HepG2 (cell line): Measurements from ENCODE around the gene KIF26B. TPM values are rescaled to one million over a fixed set of nuclear protein-coding genes. Genes with fewer than 3 reads are reported as not detected.

ENCODE experiments used
- ATAC-seq: fragments of 200-7000 bp; cut with Tn5 transposase; 3 replicates; pipeline ENCODE4 v1.9.1; 2020; ENCODE audit warnings: mild to moderate bottlenecking, moderate library complexity
- BruUV-seq: library from RNA; stranded (reverse); fragments of 400-500 nt; replicated peaks from 2 replicates; lab custom pipeline; 2021; lab: Mats Ljungman, UMichigan
- CTCF ChIA-PET: fragments of 300-600 bp; formaldehyde crosslinking; extraction: SDS; loops from one replicate; lab custom pipeline; 2021; ENCODE audit warnings: low total read pairs, inconsistent platforms, low intra/inter-chr PET ratio; lab: Yijun Ruan, JAX
- POLR2A ChIA-PET: fragments of 350-600 bp; sonication (Branson Sonifier 250); formaldehyde crosslinking; loops from one replicate; lab custom pipeline; 2020; ENCODE audit warnings: antibody characterized with exemption, inconsistent platforms; lab: Yijun Ruan, JAX
- DNase-seq: peaks from one replicate; pipeline ENCODE4 v3.0.0-alpha.2; 2015; ENCODE audit warnings: low spot score
- FAIRE-seq: peaks from 3 replicates; lab custom pipeline; 2011; peaks lifted over from hg19 to GRCh38; lab: Jason Lieb, UNC
- H2AFZ ChIP-seq: one replicate; pipeline ENCODE4 v1.6.1; 2011; ENCODE audit warnings: low read length, inconsistent platforms
- H3K27ac ChIP-seq: fragments of 300-600 bp; 3 replicates; pipeline ENCODE4 v1.8.0; 2011; ENCODE audit warnings: mixed run types, mild to moderate bottlenecking, mixed read lengths, low read length, inconsistent platforms; ENCODE audit not compliant: insufficient read depth; ENCODE audit errors: extremely low read length
- H3K27me3 ChIP-seq, 2 experiments: fragments of 200-600 bp in 1 of 2; 2 replicates in 1 of 2; 3 replicates in 1 of 2; pipeline versions ENCODE4 v1.6.0 to v1.8.0; 2011; ENCODE audit warnings: low read length in 2 of 2, mild to moderate bottlenecking in 2 of 2, moderate library complexity in 2 of 2, inconsistent platforms in 1 of 2; ENCODE audit not compliant: insufficient read depth in 2 of 2, control insufficient read depth in 1 of 2
- H3K36me3 ChIP-seq, 2 experiments: fragments of 200-600 bp in 1 of 2; replicated peaks in 1 of 2; 2 replicates in 1 of 2; 3 replicates in 1 of 2; pipeline versions ENCODE4 v1.5.1 to v1.8.0; 2011; ENCODE audit warnings: low read length in 2 of 2, inconsistent platforms in 1 of 2; ENCODE audit not compliant: insufficient read depth in 2 of 2, control insufficient read depth in 1 of 2
- H3K4me1 ChIP-seq: 2 replicates; pipeline ENCODE4 v1.5.1; 2012; ENCODE audit warnings: low read length, inconsistent platforms; ENCODE audit not compliant: insufficient read depth
- H3K4me2 ChIP-seq: 2 replicates; pipeline ENCODE4 v1.6.0; 2011; ENCODE audit warnings: low read depth, low read length, inconsistent platforms
- H3K4me3 ChIP-seq, 3 experiments: fragments of 200-600 bp in 1 of 3; sonication (generic), shearing (Covaris generic) in 1 of 3; replicated peaks in 1 of 3; 2 replicates each; pipeline ENCODE4 v1.5.1; 2011 to 2016; ENCODE audit warnings: low read length in 3 of 3, inconsistent platforms in 2 of 3, low read depth in 2 of 3, mild to moderate bottlenecking in 2 of 3, control low read depth in 1 of 3, mixed read lengths in 1 of 3; ENCODE audit not compliant: insufficient read depth in 1 of 3
- H3K79me2 ChIP-seq: one replicate; pipeline ENCODE4 v1.6.1; 2011; ENCODE audit warnings: low read length, inconsistent platforms; ENCODE audit not compliant: insufficient read depth
- H3K9ac ChIP-seq: 2 replicates; pipeline ENCODE4 v1.6.0; 2011; ENCODE audit warnings: mild to moderate bottlenecking, low read depth, low read length, inconsistent platforms; ENCODE audit not compliant: insufficient read depth
- H3K9me3 ChIP-seq: 2 replicates; pipeline ENCODE4 v1.5.1; 2012; ENCODE audit warnings: mild to moderate bottlenecking, low read length
- H4K20me1 ChIP-seq: 2 replicates; pipeline ENCODE4 v1.6.0; 2011; ENCODE audit warnings: inconsistent platforms, mild to moderate bottlenecking, low read length, moderate library complexity; ENCODE audit not compliant: insufficient read depth
- AFF4 ChIP-seq: sonication (generic); formaldehyde crosslinking; IDR thresholded peaks from 2 replicates; pipeline ENCODE4 v1.4.0; 2020; ENCODE audit warnings: missing genetic modification reagents
- ASH2L ChIP-seq: fragments of 300-600, 200-600 bp; sonication (generic); IDR thresholded peaks from 2 replicates; pipeline ENCODE4 v1.7.0; 2017; ENCODE audit warnings: low read depth, mild to moderate bottlenecking, moderate library complexity, mixed read lengths, low read length; ENCODE audit not compliant: insufficient read length
- HMGA1 ChIP-seq: sonication (generic); formaldehyde crosslinking; conservative IDR thresholded peaks from 2 replicates; pipeline ENCODE4 v1.4.0; 2020; ENCODE audit warnings: missing genetic modification reagents
- ISX ChIP-seq: sonication (generic); formaldehyde crosslinking; conservative IDR thresholded peaks from 2 replicates; pipeline ENCODE4 v1.5.0; 2020; ENCODE audit warnings: missing genetic modification reagents
- MBNL3 ChIP-seq: fragments of 250-450 bp; sonication (Bioruptor Pico); conservative IDR thresholded peaks from 2 replicates; pipeline ENCODE4 v1.8.0; 2022; ENCODE audit warnings: mild to moderate bottlenecking, inconsistent platforms
- NBN ChIP-seq: fragments of 450-650 bp; conservative IDR thresholded peaks from 2 replicates; pipeline ENCODE4 v1.6.1; 2017
- RARG ChIP-seq: sonication (generic); formaldehyde crosslinking; IDR thresholded peaks from 2 replicates; pipeline ENCODE4 v1.4.0; 2020; ENCODE audit warnings: low read depth, mild to moderate bottlenecking, missing genetic modification reagents
- RFXANK ChIP-seq: IDR thresholded peaks from 2 replicates; pipeline ENCODE4 v1.6.1; 2016
- SRSF1 ChIP-seq: fragments of 200-400 bp; formaldehyde crosslinking; optimal IDR thresholded peaks from 2 replicates; pipeline ENCODE3; 2017; ENCODE audit warnings: mild to moderate bottlenecking, low read depth, low read length, moderate library complexity
- TAF15 ChIP-seq: fragments of 200-400 bp; formaldehyde crosslinking; IDR thresholded peaks from one replicate; pipeline ENCODE4 v1.6.1; 2018; ENCODE audit warnings: mild to moderate bottlenecking, low read depth, low read length; ENCODE audit not compliant: poor library complexity, severe bottlenecking
- ZGPAT ChIP-seq: IDR thresholded peaks from 2 replicates; pipeline ENCODE4 v1.6.1; 2016; ENCODE audit warnings: mild to moderate bottlenecking
- ZNF44 ChIP-seq: sonication (generic); formaldehyde crosslinking; IDR thresholded peaks from 2 replicates; pipeline ENCODE4 v1.5.1; 2020; ENCODE audit warnings: mild to moderate bottlenecking, missing genetic modification reagents
- ZNF501 ChIP-seq: sonication (generic); formaldehyde crosslinking; IDR thresholded peaks from 2 replicates; pipeline ENCODE4 v1.5.1; 2020; ENCODE audit warnings: mild to moderate bottlenecking, moderate library complexity, missing genetic modification reagents
- ZNF513 ChIP-seq: sonication (generic); formaldehyde crosslinking; conservative IDR thresholded peaks from 2 replicates; pipeline ENCODE4 v1.5.0; 2020; ENCODE audit warnings: missing genetic modification reagents
- ZNF773 ChIP-seq: sonication (generic); formaldehyde crosslinking; IDR thresholded peaks from 2 replicates; pipeline ENCODE4 v1.4.0; 2020; ENCODE audit warnings: missing genetic modification reagents, borderline replicate concordance
- ZNF792 ChIP-seq: IDR thresholded peaks from 2 replicates; pipeline ENCODE4 v1.6.1; 2016
- WGBS: methylation state at CpG from one replicate; pipeline ENCODE4 v1.1.6; 2017; ENCODE audit warnings: low lambda C conversion rate; 5-methylcytosine and 5-hydroxymethylcytosine counted together
- in situ Hi-C: cut with HindIII; loops from 2 replicates; pipeline ENCODE4 v1.10.0; 2017; ENCODE audit warnings: low pct_unique_long_range_greater_than_20kb; ENCODE audit not compliant: extremely low pct_ligation_motif_present
- intact Hi-C: fragments of 100-400 bp; cut with micrococcal nuclease; formaldehyde crosslinking; loops from one replicate; pipeline ENCODE4 v1.10.0; 2022; ENCODE audit not compliant: unreplicated experiment
- polyA plus RNA-seq, 8 experiments: library from polyadenylated mRNA; depleted of rRNA in 3 of 8; stranded (reverse) in 7 of 8; unstranded in 1 of 8; fragments of >200 nt; fragmentation: Illumina TruSeq in 4 of 8; extraction: Trizol in 4 of 8; gene quantifications; 2 replicates each; pipeline versions ENCODE4 v1.2.1 to v1.2.3, GENCODE V29; 2011 to 2016; ENCODE audit warnings: low read depth in 4 of 8, missing spikeins in 1 of 8, mixed read lengths in 1 of 8; ENCODE audit not compliant: insufficient read depth in 1 of 8
- total RNA-seq, 5 experiments: library from RNA; depleted of rRNA; stranded (reverse); fragments of >200 nt; fragmentation: Illumina TruSeq; extraction: Trizol; gene quantifications; 2 replicates each; pipeline ENCODE4 v1.2.3, GENCODE V29; 2016; ENCODE audit warnings: low read depth in 1 of 5

The KIF26B gene
- total and polyA plus RNA-seq, 2 of the 13 experiments (the other 11 are each of a cell fraction or from before 2014, with no cell fraction given), result 0.08 to 0.09 TPM

- TF ChIP-seq ZNF501 (CRISPR knock-in tag) (no peak), TAF15 (no peak), SRSF1 (no peak), ZGPAT (CRISPR knock-in tag) (no peak), ZNF773 (CRISPR knock-in tag) (no peak), MBNL3 (no peak)
Measured at GRCh38 chr1:245561665-245562234, 407.0 kb downstream of the KIF26B start (continued).

- Histone ChIP-seq H3K9me3 (no peaks in the 10 kb centered on the region), H3K9ac (no peak overlapping the region), H3K4me2 (no peak overlapping the region), H4K20me1 (no peaks in the 10 kb centered on the region), H3K79me2 (no peaks in the 10 kb centered on the region), H2AFZ (no peak overlapping the region), H3K4me1 (peaks cover 1% of the 10 kb centered on the region; the same call in 1 of the 2 replicates), H3K27me3 (no peaks in the 10 kb centered on the region; a peak in 2 of 5 replicates), H3K36me3 (no peaks in the 10 kb centered on the region), H3K4me3 (no peak overlapping the region), H3K27ac (no peak overlapping the region)
- intact Hi-C loops (no loop called here), in situ Hi-C loops (no loop called here)
- TF ChIP-seq ZNF792 (CRISPR knock-in tag) (no peak), ASH2L (no peak), NBN (no peak), ISX (no peak), RFXANK (no peak), RARG (no peak), ZNF513 (CRISPR knock-in tag) (no peak), HMGA1 (no peak), ZNF44 (CRISPR knock-in tag) (no peak), AFF4 (CRISPR knock-in tag) (no peak)
- ChIA-PET CTCF (no interaction called here), POLR2A (no interaction called here)
- no peak for DNase-seq
- no TSS peak for BruUV-seq
- no peak for FAIRE-seq
- no peak for ATAC-seq
- 70% methylated on average over 2 of the region's 2 CpGs for WGBS
Measured at GRCh38 chr1:245566134-245566533, 411.3 kb downstream of the KIF26B start.
